Measurements from ENCODE around the gene SLC43A3. TPM values are rescaled to one million over a fixed set of nuclear protein-coding genes. Genes with fewer than 3 reads are reported as not detected.

SLC43A3 gene
- total and polyA plus RNA-seq, 9 of the 15 experiments (the other 6 are each of a cell fraction or from before 2014, with no cell fraction given): 63.7 to 281 (median 139) TPM

DNA sequence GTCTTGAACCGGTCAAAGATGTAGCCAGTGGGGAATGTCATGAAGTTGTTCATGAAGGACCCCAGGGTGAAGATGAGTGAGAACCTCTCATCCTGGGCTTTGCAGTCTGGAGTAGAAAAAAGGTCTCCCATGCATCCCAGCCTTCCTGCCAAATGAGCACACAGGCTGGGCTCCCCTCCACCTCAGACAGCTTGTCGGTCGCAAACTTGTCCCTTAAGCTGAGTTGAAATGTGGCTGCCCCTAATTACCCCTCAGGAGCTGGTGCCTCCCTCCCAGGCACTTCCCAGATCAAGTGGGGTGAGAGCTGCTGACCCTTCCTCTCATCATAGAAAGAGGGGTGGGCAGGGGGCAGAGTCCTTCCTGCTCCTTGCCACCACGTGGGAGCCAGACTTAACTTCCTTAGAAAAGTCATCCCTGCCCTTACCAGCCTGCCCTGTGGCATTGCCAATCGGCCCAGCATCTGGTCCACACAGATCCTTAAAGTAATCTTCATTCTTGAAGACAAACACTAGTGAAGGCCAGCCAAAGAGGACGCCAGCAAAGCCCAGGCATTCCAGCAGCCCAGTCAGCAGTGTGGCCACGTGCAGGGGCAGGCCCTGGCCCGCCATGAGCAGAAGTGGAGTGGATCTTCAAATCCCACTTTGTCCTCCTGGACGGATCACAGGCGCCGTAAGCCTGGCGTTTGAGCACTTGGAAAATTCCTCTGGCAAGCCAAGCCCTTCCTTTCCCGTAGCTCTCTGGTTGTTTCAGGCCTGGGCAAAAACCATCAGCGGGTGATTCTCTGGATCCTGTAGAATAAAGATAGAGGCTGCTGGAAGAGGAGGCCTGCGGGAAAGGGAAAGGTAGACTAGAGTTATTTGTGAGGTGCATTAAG is 1.1 kb downstream of the SLC43A3 start (continued):
- TF ChIP-seq, protein P1, sequence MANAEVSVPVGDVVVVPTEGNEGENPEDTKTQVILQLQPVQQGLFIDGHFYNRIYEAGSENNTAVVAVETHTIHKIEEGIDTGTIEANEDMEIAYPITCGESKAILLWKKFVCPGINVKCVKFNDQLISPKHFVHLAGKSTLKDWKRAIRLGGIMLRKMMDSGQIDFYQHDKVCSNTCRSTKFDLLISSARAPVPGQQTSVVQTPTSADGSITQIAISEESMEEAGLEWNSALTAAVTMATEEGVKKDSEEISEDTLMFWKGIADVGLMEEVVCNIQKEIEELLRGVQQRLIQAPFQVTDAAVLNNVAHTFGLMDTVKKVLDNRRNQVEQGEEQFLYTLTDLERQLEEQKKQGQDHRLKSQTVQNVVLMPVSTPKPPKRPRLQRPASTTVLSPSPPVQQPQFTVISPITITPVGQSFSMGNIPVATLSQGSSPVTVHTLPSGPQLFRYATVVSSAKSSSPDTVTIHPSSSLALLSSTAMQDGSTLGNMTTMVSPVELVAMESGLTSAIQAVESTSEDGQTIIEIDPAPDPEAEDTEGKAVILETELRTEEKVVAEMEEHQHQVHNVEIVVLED (CRISPR knock-in tag; IDR thresholded peaks at IDR 0.05): no peak; the same call in 1 of the 2 replicates
- TF ChIP-seq SRSF7 (optimal IDR thresholded peaks at IDR 0.05; ENCODE audit: low read depth, low read length): no peak
- no peak for TF ChIP-seq CC2D1A (IDR thresholded peaks at IDR 0.05)
- TF ChIP-seq ZNF586 (CRISPR knock-in tag; conservative IDR thresholded peaks at IDR 0.05): no peak
- no peak for TF ChIP-seq MTA1 (IDR thresholded peaks at IDR 0.05; ENCODE audit: borderline replicate concordance)
- TF ChIP-seq ZKSCAN1 (IDR thresholded peaks at IDR 0.05; ENCODE audit: low read depth, low read length): no peak
- no peak for TF ChIP-seq POLR2AphosphoS5 (IDR thresholded peaks at IDR 0.05; ENCODE audit: control insufficient read depth, insufficient read depth, low read depth, low read length)
- TF ChIP-seq, protein P2, sequence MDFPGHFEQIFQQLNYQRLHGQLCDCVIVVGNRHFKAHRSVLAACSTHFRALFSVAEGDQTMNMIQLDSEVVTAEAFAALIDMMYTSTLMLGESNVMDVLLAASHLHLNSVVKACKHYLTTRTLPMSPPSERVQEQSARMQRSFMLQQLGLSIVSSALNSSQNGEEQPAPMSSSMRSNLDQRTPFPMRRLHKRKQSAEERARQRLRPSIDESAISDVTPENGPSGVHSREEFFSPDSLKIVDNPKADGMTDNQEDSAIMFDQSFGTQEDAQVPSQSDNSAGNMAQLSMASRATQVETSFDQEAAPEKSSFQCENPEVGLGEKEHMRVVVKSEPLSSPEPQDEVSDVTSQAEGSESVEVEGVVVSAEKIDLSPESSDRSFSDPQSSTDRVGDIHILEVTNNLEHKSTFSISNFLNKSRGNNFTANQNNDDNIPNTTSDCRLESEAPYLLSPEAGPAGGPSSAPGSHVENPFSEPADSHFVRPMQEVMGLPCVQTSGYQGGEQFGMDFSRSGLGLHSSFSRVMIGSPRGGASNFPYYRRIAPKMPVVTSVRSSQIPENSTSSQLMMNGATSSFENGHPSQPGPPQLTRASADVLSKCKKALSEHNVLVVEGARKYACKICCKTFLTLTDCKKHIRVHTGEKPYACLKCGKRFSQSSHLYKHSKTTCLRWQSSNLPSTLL (IDR thresholded peaks at IDR 0.05): no peak
- no peak for TF ChIP-seq ZNF830 (CRISPR knock-in tag; IDR thresholded peaks at IDR 0.05)
- no peak for TF ChIP-seq IRF2 (CRISPR knock-in tag; IDR thresholded peaks at IDR 0.05)
- 0 out of 2 replicates have a peak, but pooled peaks have one; percentile 44 for TF ChIP-seq ZBTB1 (CRISPR knock-in tag; IDR thresholded peaks at IDR 0.05; ENCODE audit: borderline replicate concordance, low read depth)
- TF ChIP-seq, protein P3, sequence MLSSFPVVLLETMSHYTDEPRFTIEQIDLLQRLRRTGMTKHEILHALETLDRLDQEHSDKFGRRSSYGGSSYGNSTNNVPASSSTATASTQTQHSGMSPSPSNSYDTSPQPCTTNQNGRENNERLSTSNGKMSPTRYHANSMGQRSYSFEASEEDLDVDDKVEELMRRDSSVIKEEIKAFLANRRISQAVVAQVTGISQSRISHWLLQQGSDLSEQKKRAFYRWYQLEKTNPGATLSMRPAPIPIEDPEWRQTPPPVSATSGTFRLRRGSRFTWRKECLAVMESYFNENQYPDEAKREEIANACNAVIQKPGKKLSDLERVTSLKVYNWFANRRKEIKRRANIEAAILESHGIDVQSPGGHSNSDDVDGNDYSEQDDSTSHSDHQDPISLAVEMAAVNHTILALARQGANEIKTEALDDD (IDR thresholded peaks at IDR 0.05): no peak

Measured in K562 (cell line).